ENCODE measurements around the gene PREPL. TPM values are rescaled to one million over a fixed set of nuclear protein-coding genes. Genes with fewer than 3 reads are reported as not detected.

Gene PREPL
- total and polyA plus RNA-seq, 9 of the 15 experiments (the other 6 are each of a cell fraction or from before 2014, with no cell fraction given): 11.6 to 58.9 (median 27.2) TPM

DNA sequence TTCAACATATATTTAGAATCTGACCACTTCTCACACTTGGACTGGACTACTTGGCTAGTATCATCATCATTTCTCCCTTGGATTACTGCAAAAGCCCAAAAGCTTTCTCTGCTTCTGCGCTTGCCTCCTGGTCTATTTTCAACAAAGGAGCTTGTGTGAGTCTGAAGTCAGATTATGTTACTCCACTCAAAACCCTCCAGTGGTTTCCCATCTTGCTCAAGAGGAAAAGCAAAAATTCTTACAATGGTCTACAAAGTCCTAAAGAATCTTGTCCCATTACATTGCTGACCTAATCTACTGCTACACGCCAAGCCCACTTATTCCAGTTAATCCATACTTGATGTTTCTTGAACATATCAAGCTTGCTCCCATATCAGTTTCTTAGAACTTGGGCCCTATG lies 9.6 kb downstream of the PREPL start:
- Histone ChIP-seq H3K9me3 (replicated peaks; ENCODE audit: control insufficient read depth, insufficient read depth, low read depth, low read length) (no peaks in the 10 kb centered on the region), H3K27me3 (ENCODE audit: control insufficient read depth in 2 of 2, insufficient read depth in 2 of 2, low read length in 2 of 2) (no peaks in the 10 kb centered on the region), H3K36me3 (ENCODE audit: control insufficient read depth, insufficient read depth, low read length) (no peaks in the 10 kb centered on the region), H4K20me1 (replicated peaks; ENCODE audit: control insufficient read depth, insufficient read depth, low read length) (no peaks in the 10 kb centered on the region; the same call in 1 of the 2 replicates), H3K4me3 (no peak overlapping the region), H3K9ac (ENCODE audit: insufficient read depth in 1 of 2, low read depth in 2 of 2, low read length in 2 of 2) (no peak overlapping the region), H3K79me2 (ENCODE audit: control insufficient read depth, insufficient read depth, low read length) (no peaks in the 10 kb centered on the region), H3K9me1 (ENCODE audit: control insufficient read depth, insufficient read depth, low read length) (no peaks in the 10 kb centered on the region), H3K4me2 (ENCODE audit: insufficient read depth, low read length) (no peak overlapping the region), H3K4me1 (replicated peaks in 1 of 2; ENCODE audit: control insufficient read depth in 2 of 2, insufficient read depth in 2 of 2, low read length in 2 of 2) (no peaks in the 10 kb centered on the region), H2AFZ (ENCODE audit: low read depth, low read length) (no peak overlapping the region), H3K27ac (ENCODE audit: extremely low read depth, low read depth, low read length) (no peak overlapping the region)
- in situ Hi-C loops (cut with MboI): no loop called here
- DNase-seq (ENCODE audit: extremely low read depth in 1 of 4, low spot score in 3 of 4): no peak
- intact Hi-C loops (cut with micrococcal nuclease): no loop called here
- 93% methylated on average over 2 of the region's 2 CpGs for WGBS (ENCODE audit: insufficient coverage, low coverage, missing lambda C conversion rate)
- TF ChIP-seq PHTF2 (CRISPR knock-in tag; IDR thresholded peaks at IDR 0.05) (no peak), ETV1 (tag; conservative IDR thresholded peaks at IDR 0.05; ENCODE audit: low read depth) (no peak), CEBPB (tag; IDR thresholded peaks at IDR 0.05) (no peak), GATAD2A (IDR thresholded peaks at IDR 0.05) (no peak), ELF2 (CRISPR knock-in tag; IDR thresholded peaks at IDR 0.05) (no peak), ZNF707 (CRISPR knock-in tag; conservative IDR thresholded peaks at IDR 0.05) (no peak), CREB1 (IDR thresholded peaks at IDR 0.05) (no peak), CREB1 (CRISPR knock-in tag; IDR thresholded peaks at IDR 0.05) (no peak), PPARD (CRISPR knock-in tag; IDR thresholded peaks at IDR 0.05) (no peak), ZFP30 (CRISPR knock-in tag; IDR thresholded peaks at IDR 0.05; ENCODE audit: borderline replicate concordance) (no peak), EP300 (IDR thresholded peaks at IDR 0.05; ENCODE audit: low read length) (no peak), MCM5 (IDR thresholded peaks at IDR 0.05; ENCODE audit: low read depth) (no peak), ZNF764 (CRISPR knock-in tag; IDR thresholded peaks at IDR 0.05; ENCODE audit: low read depth) (no peak)
- TF ChIP-seq, protein P1, sequence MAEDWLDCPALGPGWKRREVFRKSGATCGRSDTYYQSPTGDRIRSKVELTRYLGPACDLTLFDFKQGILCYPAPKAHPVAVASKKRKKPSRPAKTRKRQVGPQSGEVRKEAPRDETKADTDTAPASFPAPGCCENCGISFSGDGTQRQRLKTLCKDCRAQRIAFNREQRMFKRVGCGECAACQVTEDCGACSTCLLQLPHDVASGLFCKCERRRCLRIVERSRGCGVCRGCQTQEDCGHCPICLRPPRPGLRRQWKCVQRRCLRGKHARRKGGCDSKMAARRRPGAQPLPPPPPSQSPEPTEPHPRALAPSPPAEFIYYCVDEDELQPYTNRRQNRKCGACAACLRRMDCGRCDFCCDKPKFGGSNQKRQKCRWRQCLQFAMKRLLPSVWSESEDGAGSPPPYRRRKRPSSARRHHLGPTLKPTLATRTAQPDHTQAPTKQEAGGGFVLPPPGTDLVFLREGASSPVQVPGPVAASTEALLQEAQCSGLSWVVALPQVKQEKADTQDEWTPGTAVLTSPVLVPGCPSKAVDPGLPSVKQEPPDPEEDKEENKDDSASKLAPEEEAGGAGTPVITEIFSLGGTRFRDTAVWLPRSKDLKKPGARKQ (CRISPR knock-in tag; IDR thresholded peaks at IDR 0.05): no peak
- TF ChIP-seq, protein P2, sequence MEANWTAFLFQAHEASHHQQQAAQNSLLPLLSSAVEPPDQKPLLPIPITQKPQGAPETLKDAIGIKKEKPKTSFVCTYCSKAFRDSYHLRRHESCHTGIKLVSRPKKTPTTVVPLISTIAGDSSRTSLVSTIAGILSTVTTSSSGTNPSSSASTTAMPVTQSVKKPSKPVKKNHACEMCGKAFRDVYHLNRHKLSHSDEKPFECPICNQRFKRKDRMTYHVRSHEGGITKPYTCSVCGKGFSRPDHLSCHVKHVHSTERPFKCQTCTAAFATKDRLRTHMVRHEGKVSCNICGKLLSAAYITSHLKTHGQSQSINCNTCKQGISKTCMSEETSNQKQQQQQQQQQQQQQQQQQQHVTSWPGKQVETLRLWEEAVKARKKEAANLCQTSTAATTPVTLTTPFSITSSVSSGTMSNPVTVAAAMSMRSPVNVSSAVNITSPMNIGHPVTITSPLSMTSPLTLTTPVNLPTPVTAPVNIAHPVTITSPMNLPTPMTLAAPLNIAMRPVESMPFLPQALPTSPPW (CRISPR knock-in tag; IDR thresholded peaks at IDR 0.05): no peak
- TF ChIP-seq, protein P3, sequence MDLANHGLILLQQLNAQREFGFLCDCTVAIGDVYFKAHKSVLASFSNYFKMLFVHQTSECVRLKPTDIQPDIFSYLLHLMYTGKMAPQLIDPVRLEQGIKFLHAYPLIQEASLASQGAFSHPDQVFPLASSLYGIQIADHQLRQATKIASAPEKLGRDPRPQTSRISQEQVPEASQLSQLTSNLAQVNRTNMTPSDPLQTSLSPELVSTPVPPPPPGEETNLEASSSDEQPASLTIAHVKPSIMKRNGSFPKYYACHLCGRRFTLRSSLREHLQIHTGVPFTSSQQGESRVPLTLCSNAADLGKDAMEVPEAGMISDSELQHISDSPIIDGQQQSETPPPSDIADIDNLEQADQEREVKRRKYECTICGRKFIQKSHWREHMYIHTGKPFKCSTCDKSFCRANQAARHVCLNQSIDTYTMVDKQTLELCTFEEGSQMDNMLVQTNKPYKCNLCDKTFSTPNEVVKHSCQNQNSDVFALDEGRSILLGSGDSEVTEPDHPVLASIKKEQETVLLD (IDR thresholded peaks at IDR 0.05): no peak
- TF ChIP-seq, protein P4, sequence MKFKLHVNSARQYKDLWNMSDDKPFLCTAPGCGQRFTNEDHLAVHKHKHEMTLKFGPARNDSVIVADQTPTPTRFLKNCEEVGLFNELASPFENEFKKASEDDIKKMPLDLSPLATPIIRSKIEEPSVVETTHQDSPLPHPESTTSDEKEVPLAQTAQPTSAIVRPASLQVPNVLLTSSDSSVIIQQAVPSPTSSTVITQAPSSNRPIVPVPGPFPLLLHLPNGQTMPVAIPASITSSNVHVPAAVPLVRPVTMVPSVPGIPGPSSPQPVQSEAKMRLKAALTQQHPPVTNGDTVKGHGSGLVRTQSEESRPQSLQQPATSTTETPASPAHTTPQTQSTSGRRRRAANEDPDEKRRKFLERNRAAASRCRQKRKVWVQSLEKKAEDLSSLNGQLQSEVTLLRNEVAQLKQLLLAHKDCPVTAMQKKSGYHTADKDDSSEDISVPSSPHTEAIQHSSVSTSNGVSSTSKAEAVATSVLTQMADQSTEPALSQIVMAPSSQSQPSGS (CRISPR knock-in tag; IDR thresholded peaks at IDR 0.05): no peak
- BruUV-seq (replicated peaks): no TSS peak
- ChIA-PET POLR2A (interaction anchor here (1.2 to 3.1 kb wide), 4 partner anchors 9 to 15 kb away, joined by 4 to 32 read pairs (median 6); partner anchors contain the start of genes CAMKMT and PREPL), CTCF (ENCODE audit: low intra/inter-chr PET ratio) (no interaction called here)
- FAIRE-seq: no peak
- ATAC-seq: no peak

Data from K562 (cell line).